Trophoblast cell (in vitro differentiated cells and primary cell): ENCODE measurements around the gene ERGIC1.
A peak's percentile ranks its signal among the peaks of the same experiment; 100 is the strongest.

Source experiments
- DNase-seq, 2 donors: peaks; one replicate each; pipeline ENCODE4 v3.0.0-alpha.2; 2016
- H2AFZ ChIP-seq: 2 replicates; pipeline ENCODE4 v1.6.1; 2013; ENCODE audit warnings: low read length, moderate library complexity, mild to moderate bottlenecking; ENCODE audit not compliant: insufficient read depth, poor library complexity
- H2AK5ac ChIP-seq: 2 replicates; pipeline ENCODE4 v1.6.1; 2013; ENCODE audit warnings: mild to moderate bottlenecking, low read length
- H2BK120ac ChIP-seq: 2 replicates; pipeline ENCODE4 v1.6.1; 2013; ENCODE audit warnings: low read length, mild to moderate bottlenecking, moderate library complexity; ENCODE audit not compliant: insufficient read depth, poor library complexity
- H2BK12ac ChIP-seq: 2 replicates; pipeline ENCODE4 v1.6.1; 2013; ENCODE audit warnings: mild to moderate bottlenecking, low read length, moderate library complexity
- H2BK5ac ChIP-seq: 2 replicates; pipeline ENCODE4 v1.6.1; 2013; ENCODE audit warnings: low read length, low read depth, moderate library complexity, mild to moderate bottlenecking; ENCODE audit not compliant: poor library complexity
- H3K14ac ChIP-seq: 2 replicates; pipeline ENCODE4 v1.6.1; 2013; ENCODE audit warnings: mild to moderate bottlenecking, low read length
- H3K18ac ChIP-seq: 2 replicates; pipeline ENCODE4 v1.6.1; 2013; ENCODE audit warnings: mild to moderate bottlenecking, low read length
- H3K23ac ChIP-seq: 2 replicates; pipeline ENCODE4 v1.6.1; 2013; ENCODE audit warnings: low read length
- H3K27ac ChIP-seq: 2 replicates; pipeline ENCODE4 v1.5.1; 2013; ENCODE audit warnings: low read depth, mild to moderate bottlenecking, inconsistent platforms, low read length, moderate library complexity
- H3K27me3 ChIP-seq: 2 replicates; pipeline ENCODE4 v1.6.1; 2013; ENCODE audit warnings: inconsistent platforms, mild to moderate bottlenecking, low read length, moderate library complexity; ENCODE audit not compliant: insufficient read depth
- H3K36me3 ChIP-seq, 2 experiments: 1 replicate in 1 of 2; 2 replicates in 1 of 2; pipeline ENCODE4 v1.6.1; 2013; ENCODE audit warnings: low read length in 2 of 2, mild to moderate bottlenecking in 2 of 2, moderate library complexity in 1 of 2; ENCODE audit not compliant: insufficient read depth in 2 of 2, control insufficient read depth in 1 of 2
- H3K4ac ChIP-seq: 2 replicates; pipeline ENCODE4 v1.6.1; 2013; ENCODE audit warnings: low read depth, mild to moderate bottlenecking, low read length, moderate library complexity
- H3K4me1 ChIP-seq, 2 experiments: 1 replicate in 1 of 2; 2 replicates in 1 of 2; pipeline ENCODE4 v1.6.1; 2013; ENCODE audit warnings: low read length in 2 of 2, mild to moderate bottlenecking in 2 of 2, moderate library complexity in 1 of 2; ENCODE audit not compliant: insufficient read depth in 2 of 2, control insufficient read depth in 1 of 2
- H3K4me2 ChIP-seq: 2 replicates; pipeline ENCODE4 v1.6.1; 2013; ENCODE audit warnings: inconsistent platforms, mild to moderate bottlenecking, low read length, moderate library complexity
- H3K4me3 ChIP-seq: 2 replicates; pipeline ENCODE4 v1.5.1; 2013; ENCODE audit warnings: mild to moderate bottlenecking, low read depth, low read length, inconsistent platforms
- H3K79me1 ChIP-seq: one replicate; pipeline ENCODE4 v1.6.1; 2013; ENCODE audit warnings: low read length
- H3K79me2 ChIP-seq: 2 replicates; pipeline ENCODE4 v1.6.1; 2013; ENCODE audit warnings: low read length, mild to moderate bottlenecking; ENCODE audit not compliant: control insufficient read depth, insufficient read depth, poor library complexity
- H3K9ac ChIP-seq: 2 replicates; pipeline ENCODE4 v1.6.1; 2013; ENCODE audit warnings: mild to moderate bottlenecking, low read length
- H3K9me3 ChIP-seq: 2 replicates; pipeline ENCODE4 v1.6.1; 2013; ENCODE audit warnings: low read depth, mild to moderate bottlenecking, control low read depth, inconsistent platforms, low read length; ENCODE audit not compliant: insufficient read depth
- H4K12ac ChIP-seq: 2 replicates; pipeline ENCODE4 v1.6.1; 2013; ENCODE audit warnings: low read depth, mild to moderate bottlenecking, low read length, moderate library complexity
- H4K8ac ChIP-seq: 2 replicates; pipeline ENCODE4 v1.6.1; 2013; ENCODE audit warnings: low read depth, mild to moderate bottlenecking, low read length, moderate library complexity
- H4K91ac ChIP-seq: one replicate; pipeline ENCODE4 v1.6.1; 2013; ENCODE audit warnings: low read depth, mild to moderate bottlenecking, low read length, moderate library complexity
- whole genome bisulfite sequencing: extraction: QIAGEN DNeasy Blood & Tissue Kit; methylation state at CpG from one replicate; pipeline ENCODE4 v1.1.7; 2013; ENCODE audit warnings: missing lambda C conversion rate; ENCODE audit not compliant: insufficient read length, insufficient coverage; ENCODE audit errors: extremely low coverage; 5-methylcytosine and 5-hydroxymethylcytosine counted together

The ERGIC1 gene

DNA sequence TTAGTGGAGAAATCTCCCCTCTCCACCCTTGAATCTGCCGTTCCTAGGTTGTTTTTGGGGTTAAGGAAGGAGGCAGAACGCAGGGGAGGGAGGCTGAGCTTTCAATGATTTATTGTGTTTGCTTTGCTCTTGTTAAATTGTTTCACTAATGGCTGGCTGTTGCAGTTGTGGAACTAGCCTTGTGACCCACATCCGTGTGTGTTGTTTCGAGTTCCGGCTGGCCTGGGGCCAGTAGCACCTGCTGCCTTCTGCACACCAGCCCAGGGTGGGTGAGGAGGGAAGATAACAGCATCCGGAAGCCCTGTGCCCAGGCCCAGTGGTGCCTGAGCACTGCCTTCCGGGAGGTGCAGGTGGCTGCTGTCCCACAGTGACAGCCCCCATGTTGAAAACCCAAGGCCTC is 3.6 kb downstream of the ERGIC1 start:
- no CpG with 5 or more reads among the region's 7 CpGs for WGBS
- Histone ChIP-seq H3K9ac (no peak overlapping the region), H3K14ac (no peak overlapping the region), H3K4me1 (peaks cover 8 to 11% of the 10 kb centered on the region in 2 experiments), H2BK5ac (no peak overlapping the region), H3K27ac (no peak overlapping the region), H3K79me1 (peaks cover 8% of the 10 kb centered on the region), H2BK12ac (no peak overlapping the region), H4K12ac (no peak overlapping the region), H3K79me2 (peaks cover 3% of the 10 kb centered on the region), H3K4me2 (no peak overlapping the region), H3K18ac (no peak overlapping the region), H2AK5ac (no peak overlapping the region), H2BK120ac (no peak overlapping the region), H3K4ac (no peak overlapping the region), H3K27me3 (no peaks in the 10 kb centered on the region), H3K23ac (no peak overlapping the region), H3K9me3 (peaks cover under 1% of the 10 kb centered on the region), H3K36me3 (peaks cover 2% of the 10 kb centered on the region in 2 experiments), H4K8ac (no peak overlapping the region), H3K4me3 (no peak overlapping the region), H2AFZ (peak overlapping the region; percentile 17), H4K91ac (no peak overlapping the region)
- DNase-seq = no peak

DNA sequence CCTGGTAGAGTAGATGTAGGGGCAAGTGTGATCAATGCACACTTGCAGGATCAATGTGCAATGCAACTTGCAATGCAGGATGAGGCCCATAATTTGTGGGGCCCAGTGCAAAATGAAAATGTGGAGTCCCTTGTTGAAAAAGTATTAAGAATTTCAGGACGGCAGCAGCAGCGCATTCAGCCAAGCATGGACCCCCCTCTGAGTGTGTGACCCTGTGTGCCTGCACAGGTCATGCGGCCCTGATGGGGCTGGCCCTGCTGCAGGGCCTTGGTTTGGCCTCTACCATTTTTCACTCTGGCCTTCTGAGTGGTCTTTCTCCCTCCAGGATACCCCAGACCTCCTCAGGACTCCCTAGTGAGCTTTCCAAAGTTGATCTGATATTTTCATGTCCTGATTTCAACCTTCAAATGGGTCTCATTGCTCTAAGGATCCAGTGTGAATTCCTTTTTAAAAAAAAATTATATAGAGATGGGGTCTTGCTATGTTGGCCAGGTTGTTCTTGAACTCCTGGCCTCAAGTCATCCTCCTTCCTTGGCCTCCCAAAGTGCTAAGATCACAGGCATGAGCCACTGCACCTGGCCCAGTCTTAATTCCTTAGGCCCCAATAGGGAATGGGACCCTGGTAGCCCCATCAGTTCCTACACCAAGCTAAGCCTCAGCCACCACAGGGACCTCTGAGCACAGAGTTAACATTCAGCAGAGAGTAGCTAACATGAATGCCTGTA is 4.3 kb downstream of the ERGIC1 start:
- Histone ChIP-seq H3K18ac (no peak overlapping the region), H3K79me1 (peaks cover 8% of the 10 kb centered on the region), H3K79me2 (peaks cover 3% of the 10 kb centered on the region), H3K27me3 (no peaks in the 10 kb centered on the region), H3K36me3 (peaks cover 2% of the 10 kb centered on the region in 2 experiments), H3K4me1 (peaks cover 8 to 11% of the 10 kb centered on the region in 2 experiments), H2AFZ (no peak overlapping the region), H3K4me3 (no peak overlapping the region), H3K27ac (no peak overlapping the region), H3K14ac (no peak overlapping the region), H3K4me2 (no peak overlapping the region), H2BK12ac (no peak overlapping the region), H2BK5ac (no peak overlapping the region), H4K12ac (no peak overlapping the region), H2BK120ac (no peak overlapping the region), H4K91ac (no peak overlapping the region), H3K4ac (no peak overlapping the region), H3K9ac (no peak overlapping the region), H2AK5ac (no peak overlapping the region), H4K8ac (no peak overlapping the region), H3K9me3 (no peaks in the 10 kb centered on the region), H3K23ac (no peak overlapping the region)
- no CpG with 5 or more reads among the region's 3 CpGs for WGBS
- DNase-seq = no peak

DNA sequence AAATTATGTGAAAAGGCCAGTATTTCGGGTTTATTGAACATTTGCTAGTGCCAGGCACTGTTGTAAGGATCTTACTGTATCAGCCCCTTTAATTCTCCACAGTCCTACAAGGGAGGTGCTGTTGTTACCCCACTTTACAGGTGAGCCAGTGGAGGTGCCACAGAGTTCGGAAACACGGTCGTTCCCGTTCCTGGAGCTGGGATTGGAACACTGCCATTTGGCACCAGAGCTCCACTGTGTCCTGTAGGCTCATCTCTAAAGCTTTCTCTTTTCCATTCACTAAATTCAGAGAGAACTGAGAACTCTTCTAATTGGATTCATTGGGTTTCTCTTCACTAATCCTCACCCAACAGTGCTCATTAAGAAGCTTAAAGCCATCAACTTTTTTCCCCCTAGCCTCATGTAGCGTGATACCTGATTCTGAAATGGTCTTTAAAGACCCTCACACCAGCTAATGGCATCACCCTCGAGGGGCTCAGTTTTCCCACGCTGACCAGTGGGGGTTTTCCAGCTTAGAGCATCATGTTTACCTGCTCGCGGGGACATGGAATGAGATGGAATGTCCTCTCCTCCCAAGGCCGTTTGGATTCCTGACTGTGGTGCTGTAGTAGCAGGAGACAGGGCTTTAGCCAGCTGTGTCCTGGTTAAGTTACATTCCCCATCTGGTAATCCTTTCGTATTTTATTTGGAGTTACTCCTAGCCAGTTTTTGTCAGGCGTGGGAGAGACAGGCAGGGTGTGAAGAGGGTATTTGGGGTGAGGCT is 5.8 kb downstream of the ERGIC1 start:
- Histone ChIP-seq H2AK5ac (no peak overlapping the region), H3K18ac (no peak overlapping the region), H3K9ac (no peak overlapping the region), H3K4me2 (no peak overlapping the region), H3K9me3 (no peaks in the 10 kb centered on the region), H3K4ac (no peak overlapping the region), H4K12ac (no peak overlapping the region), H2BK5ac (no peak overlapping the region), H3K4me3 (no peak overlapping the region), H4K91ac (no peak overlapping the region), H2BK12ac (no peak overlapping the region), H3K4me1 (peaks cover 4 to 8% of the 10 kb centered on the region in 2 experiments), H3K14ac (no peak overlapping the region), H3K23ac (no peak overlapping the region), H2BK120ac (no peak overlapping the region), H4K8ac (no peak overlapping the region), H3K27me3 (no peaks in the 10 kb centered on the region), H2AFZ (no peak overlapping the region), H3K27ac (no peak overlapping the region), H3K79me2 (peaks cover under 1% of the 10 kb centered on the region), H3K36me3 (peaks cover 3% of the 10 kb centered on the region in 2 experiments), H3K79me1 (no peaks in the 10 kb centered on the region)
- WGBS = no CpG with 5 or more reads among the region's 13 CpGs
- DNase-seq = no peak

DNA sequence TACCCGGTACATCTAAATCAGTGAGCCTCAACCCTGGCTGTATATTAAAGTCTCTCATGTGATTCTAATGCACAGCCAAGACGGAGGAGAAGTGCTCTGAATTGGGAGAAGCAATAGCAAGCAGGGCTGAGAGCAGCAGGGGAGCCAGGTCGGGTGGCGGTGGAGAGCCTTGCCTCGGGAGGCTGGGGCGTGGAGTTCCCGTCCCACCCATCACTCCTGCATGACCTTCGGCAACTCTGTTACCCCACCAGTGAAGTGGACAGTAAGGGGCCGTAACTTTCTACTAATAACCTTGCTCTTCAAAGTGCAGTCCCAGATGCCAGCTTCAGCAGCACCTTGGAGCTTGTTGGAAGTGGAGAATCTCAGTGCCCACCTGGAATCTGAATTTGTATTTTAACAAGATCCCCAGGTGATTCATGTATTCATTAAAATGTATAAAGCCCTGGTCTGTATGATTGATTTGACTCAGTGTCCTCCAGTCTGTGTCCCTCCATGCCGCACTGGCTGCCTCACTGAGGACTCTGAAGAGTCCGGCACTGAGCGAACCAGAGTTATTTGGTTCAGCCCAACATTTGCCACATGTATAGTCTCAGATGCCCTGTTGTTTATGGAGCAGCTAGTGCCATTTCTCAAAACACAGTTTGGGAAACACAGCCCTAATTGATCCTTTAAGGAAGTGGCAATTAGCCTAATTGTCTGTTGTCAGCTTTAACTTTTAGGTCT is 6.5 kb downstream of the ERGIC1 start:
- H3K14ac ChIP-seq = no peak overlapping the region
- no peaks in the 10 kb centered on the region for H3K79me2 ChIP-seq
- H3K4me2 ChIP-seq = no peak overlapping the region
- H3K4ac ChIP-seq = no peak overlapping the region
- no peaks in the 10 kb centered on the region for H3K27me3 ChIP-seq
- no peak overlapping the region for H4K8ac ChIP-seq
- no CpG with 5 or more reads among the region's 12 CpGs for WGBS
- peaks cover 3% of the 10 kb centered on the region in 2 experiments for H3K36me3 ChIP-seq
- H2AK5ac ChIP-seq = no peak overlapping the region
- no peak overlapping the region for H3K18ac ChIP-seq
- peaks cover 0 to under 1% of the 10 kb centered on the region in 2 experiments for H3K4me1 ChIP-seq
- no peak overlapping the region for H2AFZ ChIP-seq
- H2BK120ac ChIP-seq = no peak overlapping the region
- H3K23ac ChIP-seq = no peak overlapping the region
- no peaks in the 10 kb centered on the region for H3K9me3 ChIP-seq
- H4K91ac ChIP-seq = no peak overlapping the region
- no peaks in the 10 kb centered on the region for H3K79me1 ChIP-seq
- no peak for DNase-seq
- no peak overlapping the region for H3K27ac ChIP-seq
- no peak overlapping the region for H3K9ac ChIP-seq
- H2BK5ac ChIP-seq = no peak overlapping the region
- no peak overlapping the region for H2BK12ac ChIP-seq
- no peak overlapping the region for H3K4me3 ChIP-seq
- no peak overlapping the region for H4K12ac ChIP-seq
